NCI-H2227 treated with DMSO at 0.1 percent for 48 hours (cell line): ENCODE results near the gene HOXA10.

Source experiments
- DNase-seq: peaks from one replicate; lab custom pipeline; 2025; lab: John Stamatoyannopoulos, UW

HOXA10 gene

GRCh38 chr7:27145165-27145913 is 28.8 kb downstream of the HOXA10 start:
- no peak for DNase-seq

- no peak for DNase-seq
These were observed 29.3 kb downstream of the HOXA10 start for GRCh38 chr7:27144781-27145164.

GRCh38 chr7:27143950-27144780 is 30.0 kb downstream of the HOXA10 start:
- DNase-seq = no peak

- peak; percentile 66 for DNase-seq
These were observed 30.8 kb downstream of the HOXA10 start, which contains the start of gene HOXA5 for GRCh38 chr7:27143023-27143949. Gene HOXA5, minus strand, starts transcription at chr7:27143681. Its CDS starts 74 bp downstream, at chr7:27143607.

- no peak for DNase-seq
These were observed 31.5 kb downstream of the HOXA10 start for GRCh38 chr7:27142580-27143022.

- DNase-seq = no peak
These were observed 32.1 kb downstream of the HOXA10 start for GRCh38 chr7:27141923-27142579.

GRCh38 chr7:27141137-27141922 is 32.8 kb downstream of the HOXA10 start:
- DNase-seq = no peak

GRCh38 chr7:27140126-27140857 is 33.8 kb downstream of the HOXA10 start:
- no peak for DNase-seq

GRCh38 chr7:27139334-27140125 is 34.6 kb downstream of the HOXA10 start:
- no peak for DNase-seq

GRCh38 chr7:27138985-27139333 is 35.2 kb downstream of the HOXA10 start:
- no peak for DNase-seq

- no peak for DNase-seq
These were observed 35.6 kb downstream of the HOXA10 start for GRCh38 chr7:27138472-27138871.

GRCh38 chr7:27137640-27138315 is 36.3 kb downstream of the HOXA10 start:
- no peak for DNase-seq

GRCh38 chr7:27134392-27134791 is 39.7 kb downstream of the HOXA10 start:
- no peak for DNase-seq

- no peak for DNase-seq
These were observed 40.5 kb downstream of the HOXA10 start for GRCh38 chr7:27133409-27134231.

- no peak for DNase-seq
These were observed 41.1 kb downstream of the HOXA10 start for GRCh38 chr7:27132978-27133377.

- DNase-seq = no peak
These were observed 41.9 kb downstream of the HOXA10 start for GRCh38 chr7:27132214-27132613.

- no peak for DNase-seq
These were observed 42.7 kb downstream of the HOXA10 start for GRCh38 chr7:27131390-27131819.
